Keratinocyte (primary cell): ENCODE results near the gene PAMR1.

Experiments
- EZH2 ChIP-seq: IDR thresholded peaks from one replicate; pipeline ENCODE4 v1.6.1; 2012; ENCODE audit warnings: inconsistent platforms, mild to moderate bottlenecking, low read length, moderate library complexity
- TF ChIP-seq, protein P1 (sequence below), 3 experiments: IDR thresholded peaks in 1 of 3; conservative IDR thresholded peaks in 1 of 3; optimal IDR thresholded peaks in 1 of 3; 2 replicates in 2 of 3; 3 replicates in 1 of 3; pipeline versions ENCODE3 to v1.5.1; 2011; ENCODE audit warnings: low read length in 3 of 3, mild to moderate bottlenecking in 3 of 3, moderate library complexity in 2 of 3, control low read depth in 1 of 3, inconsistent platforms in 1 of 3; ENCODE audit not compliant: insufficient read depth in 2 of 3; ENCODE audit errors: extremely low read depth in 1 of 3

DNA sequence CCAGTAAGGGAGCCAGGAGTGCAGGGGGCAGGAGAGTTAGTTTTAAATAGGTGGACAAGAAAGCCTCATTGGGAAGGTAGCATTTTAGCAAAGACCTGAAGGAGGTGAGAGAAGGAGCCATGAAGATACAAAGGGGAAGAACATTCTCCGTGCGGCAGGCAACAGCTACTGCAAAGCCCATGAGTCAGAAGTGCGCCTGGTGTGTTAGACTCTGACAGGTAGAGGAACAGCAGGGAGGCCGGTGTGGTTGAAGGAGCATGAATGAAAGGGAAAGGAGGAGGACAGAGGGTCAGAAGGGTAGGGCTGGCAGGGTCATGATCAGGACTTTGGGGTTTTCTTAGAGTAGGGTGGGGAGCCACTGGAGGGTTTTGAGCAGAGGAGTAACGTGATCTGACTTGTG lies 34.5 kb upstream of the PAMR1 start:
- TF ChIP-seq, protein P1, sequence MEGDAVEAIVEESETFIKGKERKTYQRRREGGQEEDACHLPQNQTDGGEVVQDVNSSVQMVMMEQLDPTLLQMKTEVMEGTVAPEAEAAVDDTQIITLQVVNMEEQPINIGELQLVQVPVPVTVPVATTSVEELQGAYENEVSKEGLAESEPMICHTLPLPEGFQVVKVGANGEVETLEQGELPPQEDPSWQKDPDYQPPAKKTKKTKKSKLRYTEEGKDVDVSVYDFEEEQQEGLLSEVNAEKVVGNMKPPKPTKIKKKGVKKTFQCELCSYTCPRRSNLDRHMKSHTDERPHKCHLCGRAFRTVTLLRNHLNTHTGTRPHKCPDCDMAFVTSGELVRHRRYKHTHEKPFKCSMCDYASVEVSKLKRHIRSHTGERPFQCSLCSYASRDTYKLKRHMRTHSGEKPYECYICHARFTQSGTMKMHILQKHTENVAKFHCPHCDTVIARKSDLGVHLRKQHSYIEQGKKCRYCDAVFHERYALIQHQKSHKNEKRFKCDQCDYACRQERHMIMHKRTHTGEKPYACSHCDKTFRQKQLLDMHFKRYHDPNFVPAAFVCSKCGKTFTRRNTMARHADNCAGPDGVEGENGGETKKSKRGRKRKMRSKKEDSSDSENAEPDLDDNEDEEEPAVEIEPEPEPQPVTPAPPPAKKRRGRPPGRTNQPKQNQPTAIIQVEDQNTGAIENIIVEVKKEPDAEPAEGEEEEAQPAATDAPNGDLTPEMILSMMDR (optimal IDR thresholded peaks at IDR 0.05 in 1 of 3, IDR thresholded peaks at IDR 0.05 in 1 of 3, conservative IDR thresholded peaks at IDR 0.05 in 1 of 3; ENCODE audit: extremely low read depth in 1 of 3, insufficient read depth in 2 of 3, low read length in 3 of 3) = peak in 2 of 3 experiments; percentile 22 to 39
- no peak for TF ChIP-seq EZH2
